HG03342 (cell line): Measurements from ENCODE around the gene NRXN3.

Experiments used
- ATAC-seq: cut with Tn5 transposase; IDR thresholded peaks from one replicate; pipeline ENCODE4 v1.9.1; 2021; ENCODE audit warnings: mild to moderate bottlenecking, moderate library complexity; ENCODE audit not compliant: unreplicated experiment

Gene NRXN3

DNA sequence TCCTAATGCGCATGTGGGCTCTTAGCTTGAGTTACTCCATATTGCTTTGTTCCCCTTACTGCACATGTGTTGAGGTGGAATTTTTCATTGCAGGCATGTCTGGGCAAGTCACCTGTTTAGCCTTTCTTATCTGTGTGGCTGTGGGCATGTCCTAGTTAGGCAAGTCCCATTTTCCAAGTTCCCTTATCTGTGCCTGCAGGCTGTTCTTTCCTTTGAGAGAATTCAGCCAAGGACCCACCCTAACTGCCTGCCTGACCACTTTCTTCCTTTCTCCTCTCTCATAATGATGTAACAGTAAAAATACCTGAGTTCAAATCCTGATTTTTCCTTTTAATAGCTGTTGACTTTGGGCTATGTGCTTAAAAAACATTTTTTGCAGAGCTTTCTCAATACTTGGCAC lies 870.6 kb downstream of the NRXN3 start:
- ATAC-seq: no peak

DNA sequence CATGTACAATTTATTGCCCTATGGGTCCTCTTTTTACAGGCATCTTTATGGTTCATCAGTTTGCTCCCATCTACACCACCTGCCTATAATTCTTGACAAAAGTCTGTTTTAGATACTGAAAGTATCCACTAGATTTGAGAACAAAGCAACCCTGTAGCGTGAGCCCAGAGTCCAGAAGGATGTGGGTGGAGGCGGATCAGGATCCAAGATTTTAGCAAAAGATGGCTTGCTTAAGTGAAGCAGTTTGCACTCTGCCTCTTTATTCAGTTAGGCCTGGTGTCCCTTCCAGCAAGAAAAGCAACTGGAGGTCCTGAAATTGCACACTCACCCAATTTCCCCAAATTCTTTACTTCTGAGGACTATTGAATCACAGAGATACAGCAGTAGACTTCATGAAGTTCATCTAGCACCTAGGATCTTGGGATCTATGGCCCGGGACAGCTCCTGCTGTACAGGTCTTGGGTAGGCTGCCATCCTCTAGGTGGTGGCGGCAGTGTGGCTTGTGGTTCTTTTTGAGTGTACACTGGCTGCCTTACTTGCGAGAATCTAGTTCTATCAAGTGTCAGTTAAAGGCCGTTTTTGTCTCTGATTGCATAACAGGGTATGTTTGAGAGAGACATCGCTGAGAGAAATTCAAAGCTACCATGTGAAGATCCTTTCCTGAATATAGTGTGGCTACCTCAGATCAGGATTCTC lies 873.2 kb downstream of the NRXN3 start:
- no peak for ATAC-seq

DNA sequence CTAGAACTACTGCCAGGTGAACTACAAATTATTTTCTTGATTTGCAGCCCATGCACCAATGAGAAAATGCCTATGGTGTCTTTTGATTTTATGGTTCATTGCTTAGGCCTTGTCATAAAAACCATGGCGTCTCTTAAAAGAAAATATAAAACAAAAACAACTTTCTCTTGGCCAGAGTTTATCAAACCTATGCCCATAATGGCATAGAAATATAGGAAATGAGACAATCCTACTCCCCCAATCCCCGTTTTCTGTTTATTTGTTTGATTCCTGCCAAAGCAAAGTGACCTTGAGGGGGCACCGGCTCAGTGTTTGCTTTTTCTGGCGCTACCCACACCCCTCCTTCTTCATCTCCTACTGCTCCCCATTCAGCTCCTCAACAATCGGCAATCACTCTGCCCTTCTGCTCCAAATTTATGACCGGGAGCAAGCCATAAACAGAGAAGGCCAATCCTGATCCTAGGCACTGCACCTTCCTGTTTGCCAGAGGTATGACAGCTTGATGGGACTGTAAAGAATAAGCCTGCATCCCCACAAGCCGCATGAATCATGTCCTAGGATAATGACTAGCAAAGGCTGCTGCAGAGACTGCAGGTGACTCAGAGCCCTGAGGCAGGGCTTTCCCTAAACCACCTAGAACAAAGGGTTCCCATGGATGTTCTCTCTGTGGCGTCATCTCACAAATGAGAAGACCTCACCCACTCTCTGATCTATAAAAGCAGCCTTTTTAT lies 874.9 kb downstream of the NRXN3 start:
- no peak for ATAC-seq

DNA sequence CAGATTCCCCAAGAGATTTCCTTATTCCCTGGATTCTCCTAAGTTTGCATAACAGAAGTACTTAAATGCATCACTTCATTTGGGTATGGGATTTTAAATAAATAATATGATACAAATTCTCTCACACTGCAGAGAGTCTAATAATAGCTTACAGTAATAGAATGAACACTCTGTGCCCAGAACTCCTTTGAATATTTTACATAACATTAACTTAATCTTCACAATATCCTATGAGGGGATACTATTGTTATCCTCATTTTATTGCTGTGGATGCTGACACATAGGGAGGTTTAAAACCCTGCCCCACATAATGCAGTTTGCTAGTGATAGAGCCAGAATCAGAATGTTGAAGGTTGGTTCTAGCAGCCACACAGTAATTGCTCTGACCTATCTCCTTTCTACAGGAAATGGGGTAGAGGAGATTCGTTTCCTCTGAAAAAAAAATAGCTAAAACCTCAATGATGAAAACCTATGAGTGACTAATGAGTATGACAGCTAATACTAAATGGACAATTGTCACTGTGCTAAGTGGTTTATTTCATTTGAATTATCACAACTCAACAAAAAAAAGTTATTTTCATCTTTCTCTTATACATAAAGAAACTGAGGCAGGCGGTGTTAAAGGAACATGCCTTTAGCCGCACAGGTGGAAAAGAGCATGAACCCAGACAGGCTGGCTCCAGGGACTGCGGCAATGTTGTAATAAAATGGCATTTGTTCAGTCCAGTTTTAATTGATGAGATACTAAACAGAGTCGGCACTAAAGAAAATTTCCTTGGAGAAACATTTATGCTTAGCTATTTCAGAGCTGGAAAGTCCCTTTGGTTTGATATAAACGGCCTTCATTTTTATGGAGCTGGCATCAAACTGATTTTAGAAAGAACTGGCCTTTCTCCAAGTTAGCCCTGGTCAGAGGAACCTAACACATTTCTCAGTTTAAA lies 880.9 kb downstream of the NRXN3 start:
- ATAC-seq: no peak

DNA sequence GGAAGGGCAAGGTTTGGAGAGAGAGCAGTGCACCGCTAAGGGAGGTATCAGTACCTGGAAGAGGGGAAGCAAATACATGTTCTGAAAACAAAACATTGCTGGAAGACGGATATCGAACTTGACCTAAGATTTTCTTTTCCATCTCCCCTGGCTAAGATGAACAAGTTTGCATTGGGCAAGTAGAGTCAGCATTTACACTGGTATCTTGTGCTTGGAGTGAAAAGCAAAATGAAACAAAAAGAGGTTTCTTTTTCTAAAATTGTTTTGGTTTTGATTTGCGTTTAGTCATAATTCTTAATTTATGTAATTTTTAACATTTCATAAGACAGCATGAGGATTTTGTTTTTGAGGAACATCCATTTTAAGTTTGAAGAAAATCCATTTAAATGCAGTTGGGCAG lies 881.6 kb downstream of the NRXN3 start:
- ATAC-seq: no peak

DNA sequence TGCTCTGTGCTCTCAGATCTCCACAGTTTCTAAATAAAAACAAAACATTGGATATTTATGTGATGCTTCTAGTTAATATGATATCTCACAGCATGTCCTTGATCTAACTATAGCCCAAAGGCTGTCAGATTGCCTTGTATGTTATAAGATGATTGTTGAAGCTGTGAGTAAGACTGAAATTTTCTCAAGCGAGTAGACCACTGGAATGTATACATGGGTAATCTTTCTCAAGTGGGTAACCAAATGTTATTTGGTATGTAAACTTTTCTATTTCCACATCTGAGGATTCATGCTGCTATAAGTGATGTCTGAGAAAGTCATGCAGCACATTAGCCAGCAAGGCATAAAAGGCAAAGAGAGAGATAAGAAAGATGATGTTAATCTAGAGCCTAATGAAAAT lies 886.7 kb downstream of the NRXN3 start:
- ATAC-seq: no peak

DNA sequence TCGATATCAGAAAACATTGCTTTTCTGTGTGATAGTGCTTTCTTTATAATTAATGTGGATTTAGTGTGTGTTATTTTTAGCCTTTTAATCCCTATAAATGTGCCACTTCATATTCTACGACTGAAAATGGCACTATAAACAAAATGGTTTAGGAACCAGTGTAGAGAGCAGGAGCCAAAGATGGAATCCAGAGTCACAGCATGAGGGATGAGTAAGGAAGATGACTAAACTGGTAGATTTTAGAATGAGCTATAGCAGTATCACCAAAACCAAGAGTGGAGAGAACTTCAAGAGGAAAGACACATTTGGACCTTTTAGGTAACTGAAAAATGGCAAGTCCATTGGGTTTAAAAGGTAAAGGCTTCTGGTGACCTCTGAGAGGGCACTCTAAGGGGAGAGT lies 887.2 kb downstream of the NRXN3 start:
- no peak for ATAC-seq

DNA sequence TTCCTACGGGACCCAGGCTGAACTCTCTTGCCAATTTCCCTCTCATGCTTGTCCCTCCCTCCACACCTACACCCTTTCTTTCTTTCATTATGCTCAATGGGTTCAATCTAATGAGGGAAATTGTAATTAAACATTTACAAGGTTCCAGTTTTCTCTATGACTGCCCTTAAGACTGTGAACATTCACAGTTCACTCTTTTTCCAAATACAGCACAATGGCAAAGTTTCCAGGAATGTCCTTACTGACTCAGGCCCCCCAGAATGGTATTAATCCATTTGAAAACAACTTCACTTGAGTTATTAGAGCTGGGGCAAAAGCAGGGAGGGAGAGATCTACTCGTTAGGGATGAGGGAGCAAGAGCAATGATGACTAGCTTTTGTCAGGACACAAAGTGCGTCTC lies 892.1 kb downstream of the NRXN3 start:
- ATAC-seq: no peak

DNA sequence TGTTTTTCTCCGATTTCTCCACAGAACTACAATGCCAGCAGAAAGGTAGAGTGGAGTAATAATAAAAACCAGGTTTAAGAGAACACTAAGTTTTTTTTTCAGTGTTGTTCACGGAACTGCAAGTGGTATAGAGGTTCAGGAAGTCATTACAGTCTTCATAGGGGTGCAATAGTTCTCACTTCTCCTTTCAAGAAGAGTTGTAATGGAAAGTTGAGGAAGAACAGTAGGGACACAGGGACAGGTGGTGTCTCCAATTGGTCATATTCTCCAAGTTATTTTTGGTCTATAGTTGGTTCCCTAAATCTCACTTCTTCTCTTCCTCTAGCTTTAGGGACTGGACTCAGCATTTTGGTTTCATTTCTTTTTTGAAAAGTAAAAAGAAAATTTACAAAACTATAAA lies 894.0 kb downstream of the NRXN3 start:
- ATAC-seq: peak; percentile 79

DNA sequence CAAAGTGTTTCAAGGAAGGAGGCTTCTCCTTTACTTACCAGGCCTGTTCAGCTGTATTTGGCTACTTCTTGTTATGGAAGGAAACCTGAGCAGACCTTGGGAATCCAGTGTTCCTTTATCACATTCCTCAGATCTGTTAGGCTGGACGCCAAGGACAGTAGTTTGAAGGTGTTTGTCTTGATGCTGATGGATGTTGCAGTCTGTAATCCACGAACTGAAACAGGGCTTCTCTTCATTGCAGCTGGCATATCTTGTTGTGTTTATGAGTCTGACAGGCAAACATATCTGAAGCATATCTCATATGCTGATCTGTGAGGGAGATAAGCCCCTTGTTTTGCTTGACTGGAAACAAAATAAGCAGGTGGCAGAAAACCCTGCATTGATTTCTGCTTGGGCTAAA lies 904.3 kb downstream of the NRXN3 start:
- no peak for ATAC-seq

DNA sequence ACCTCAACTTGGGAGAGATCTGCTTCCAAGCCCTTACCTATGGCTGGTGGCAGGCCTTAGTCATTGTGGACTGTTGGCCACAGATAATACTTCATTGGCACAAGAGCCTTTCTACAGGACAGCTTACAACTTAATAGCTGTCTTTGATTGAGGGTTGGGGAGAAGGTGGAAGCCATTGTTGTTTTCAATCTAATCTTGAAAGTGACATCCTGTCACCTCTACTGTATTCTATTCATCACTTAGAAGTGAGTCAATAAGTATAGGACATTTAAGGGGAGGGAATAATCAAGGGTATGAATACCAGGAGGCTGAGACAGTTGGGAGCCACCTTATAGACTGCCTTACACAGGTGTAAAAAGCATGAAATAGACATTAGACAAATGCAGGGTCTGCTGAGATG lies 906.3 kb downstream of the NRXN3 start:
- ATAC-seq: no peak

DNA sequence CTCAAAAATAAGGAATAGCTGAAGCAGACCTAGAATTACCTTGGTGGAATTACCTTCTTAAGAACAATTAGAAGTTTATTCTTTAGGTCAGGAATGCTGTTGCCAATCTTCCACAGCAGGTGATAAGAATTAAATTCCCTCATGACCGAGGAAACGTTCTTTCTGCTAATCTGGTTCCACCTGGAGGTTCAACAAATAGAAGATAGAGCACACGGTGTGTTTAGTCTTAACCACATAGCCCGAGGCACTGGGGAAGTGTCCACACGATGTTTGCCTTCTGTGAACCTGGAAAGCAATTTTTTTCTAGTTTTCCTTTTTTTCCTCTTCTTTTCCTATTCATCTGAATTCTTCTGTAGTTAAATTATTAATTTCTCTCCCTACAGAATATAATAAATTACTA lies 906.9 kb downstream of the NRXN3 start:
- ATAC-seq: no peak

DNA sequence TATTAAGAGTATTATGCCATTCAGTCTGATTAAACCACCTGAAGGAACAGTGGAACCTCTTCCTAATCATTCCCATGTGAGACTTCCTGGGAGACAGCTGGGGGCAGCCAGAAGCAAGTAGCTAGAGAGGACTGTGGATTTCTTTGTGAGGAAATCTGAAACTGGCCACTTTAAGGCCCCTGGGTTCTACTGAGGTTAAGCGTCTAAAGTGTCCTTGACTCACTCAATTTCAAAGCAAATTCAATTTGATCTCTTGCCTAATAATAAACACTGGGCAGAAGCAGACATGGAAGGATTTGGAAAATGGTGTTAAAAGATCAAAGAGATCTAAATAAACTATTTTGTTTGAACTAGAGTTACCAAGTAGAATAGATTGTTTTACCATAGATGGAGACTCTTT lies 909.9 kb downstream of the NRXN3 start:
- ATAC-seq: no peak

DNA sequence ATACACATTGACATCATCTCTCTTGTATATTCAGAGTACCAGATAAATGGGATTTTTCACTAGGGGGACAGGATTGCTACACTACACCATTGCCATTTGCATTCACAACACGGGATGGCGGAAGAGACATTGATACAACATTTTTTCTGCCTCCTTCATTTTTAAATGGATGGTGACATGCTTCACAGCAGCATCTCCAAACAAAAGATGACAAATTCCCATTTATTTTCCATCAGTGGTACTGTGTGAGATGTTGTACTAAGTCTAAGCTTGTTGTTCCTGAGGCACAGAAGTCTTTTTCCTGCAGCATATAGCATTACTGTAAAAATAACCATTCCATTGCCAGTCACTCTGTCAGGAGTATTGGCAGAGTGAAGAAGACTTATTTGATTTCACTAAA lies 912.7 kb downstream of the NRXN3 start:
- ATAC-seq: no peak

DNA sequence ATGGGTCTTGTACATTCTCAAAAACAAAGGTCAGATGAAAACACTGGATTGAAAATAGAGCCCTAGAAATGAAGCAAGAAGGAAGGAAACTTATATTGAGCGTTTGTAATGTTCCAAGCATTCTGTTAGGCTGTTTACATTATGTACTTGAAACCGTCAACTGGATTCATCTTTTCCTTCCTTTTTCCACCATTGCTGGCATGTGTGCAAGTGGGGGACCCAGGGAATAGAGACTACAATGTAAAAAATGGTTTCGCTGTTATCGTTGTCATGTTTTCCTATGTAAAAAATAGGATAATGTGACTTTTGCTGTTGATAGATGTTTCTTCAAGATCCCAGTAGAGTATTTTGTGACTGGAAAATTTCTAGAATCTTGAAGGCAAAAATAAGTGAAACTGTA lies 913.2 kb downstream of the NRXN3 start:
- no peak for ATAC-seq

DNA sequence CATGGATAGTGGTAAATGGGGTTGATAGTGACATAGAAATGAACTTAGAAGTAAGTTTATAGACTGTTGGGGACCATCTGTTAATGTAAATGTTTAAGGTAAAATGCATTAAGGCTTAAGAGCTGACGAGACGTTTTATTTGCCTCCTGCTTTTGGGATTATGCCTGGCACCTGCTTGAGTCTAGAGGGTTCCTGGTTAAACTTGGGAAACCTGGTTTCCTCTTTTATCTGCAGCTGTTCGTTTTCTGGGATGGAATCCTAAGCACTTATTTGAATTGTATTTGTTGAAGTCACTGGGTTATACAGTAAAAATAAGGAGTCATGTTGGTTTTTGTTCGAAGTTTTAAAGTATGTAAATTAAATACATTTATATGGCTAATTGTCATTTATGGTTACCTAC lies 914.7 kb downstream of the NRXN3 start:
- ATAC-seq: no peak

DNA sequence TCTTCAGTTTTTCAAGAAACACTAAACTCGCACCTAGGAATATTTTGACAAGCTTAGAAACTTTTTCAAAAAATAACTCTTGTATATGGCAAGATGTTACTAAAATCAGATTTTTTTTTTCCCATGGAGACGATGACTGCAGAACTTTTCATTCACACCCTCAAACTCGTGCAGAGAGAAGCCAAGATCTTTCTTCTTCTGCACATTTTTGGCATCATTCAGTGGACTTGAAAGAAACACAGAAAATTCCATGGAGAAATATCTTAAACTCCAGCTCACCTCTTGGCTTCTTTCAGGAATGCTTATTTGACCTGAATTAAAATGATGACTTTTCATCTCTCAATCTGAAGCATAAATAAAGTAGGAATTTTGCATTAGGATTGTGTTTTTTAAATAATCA lies 919.4 kb downstream of the NRXN3 start:
- ATAC-seq: no peak

DNA sequence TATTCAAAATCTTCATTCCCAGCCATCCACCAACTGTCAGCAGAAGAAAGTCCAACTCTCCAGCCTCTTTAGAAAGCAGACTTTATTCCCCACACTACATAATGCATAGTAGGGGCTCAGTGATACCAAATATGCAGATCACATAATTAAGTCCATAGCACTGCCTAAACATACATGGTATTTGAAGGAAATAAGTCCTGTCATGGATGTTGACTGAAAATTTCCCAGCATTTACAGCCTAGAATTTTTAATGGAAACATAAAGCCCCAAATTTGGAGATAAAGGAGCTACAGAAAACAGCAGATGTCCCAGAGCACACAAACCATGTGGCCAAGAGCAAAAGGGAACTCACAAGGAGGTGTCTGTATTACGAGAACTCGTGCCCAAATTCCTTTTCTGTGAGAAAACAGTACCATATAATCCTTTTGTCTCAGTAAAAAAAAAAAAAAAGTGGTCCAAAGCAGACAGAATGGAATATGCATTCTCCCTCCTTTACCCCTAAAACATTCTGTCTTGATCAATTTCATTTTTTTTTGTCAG lies 920.5 kb downstream of the NRXN3 start:
- no peak for ATAC-seq

DNA sequence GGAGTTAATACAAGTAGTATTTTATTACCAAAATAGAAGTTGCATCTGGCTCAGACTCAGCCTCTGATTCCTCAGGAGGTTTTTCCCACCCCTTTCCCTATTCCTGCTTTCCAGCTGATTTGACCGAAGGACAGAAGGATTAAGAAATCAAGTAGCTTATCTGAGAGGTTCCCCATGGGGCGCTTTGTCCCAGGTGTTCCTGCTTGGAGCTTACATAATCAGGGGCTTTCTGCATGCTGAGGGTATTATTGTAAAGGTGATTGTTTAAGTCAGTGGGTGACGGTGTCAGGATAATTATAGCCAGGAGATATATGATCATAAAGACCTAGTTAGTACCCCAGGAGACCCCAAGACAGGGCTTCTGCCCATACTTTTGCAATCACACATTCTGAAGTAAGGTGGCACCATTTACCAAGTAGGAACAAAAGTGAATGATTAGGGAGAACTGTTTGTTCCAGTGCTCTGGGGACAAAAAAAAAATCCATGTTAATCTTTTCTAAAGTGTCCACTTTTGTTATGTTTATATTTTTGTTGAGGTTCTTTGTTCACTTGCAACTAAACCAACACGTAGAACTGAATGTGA lies 921.3 kb downstream of the NRXN3 start:
- no peak for ATAC-seq

DNA sequence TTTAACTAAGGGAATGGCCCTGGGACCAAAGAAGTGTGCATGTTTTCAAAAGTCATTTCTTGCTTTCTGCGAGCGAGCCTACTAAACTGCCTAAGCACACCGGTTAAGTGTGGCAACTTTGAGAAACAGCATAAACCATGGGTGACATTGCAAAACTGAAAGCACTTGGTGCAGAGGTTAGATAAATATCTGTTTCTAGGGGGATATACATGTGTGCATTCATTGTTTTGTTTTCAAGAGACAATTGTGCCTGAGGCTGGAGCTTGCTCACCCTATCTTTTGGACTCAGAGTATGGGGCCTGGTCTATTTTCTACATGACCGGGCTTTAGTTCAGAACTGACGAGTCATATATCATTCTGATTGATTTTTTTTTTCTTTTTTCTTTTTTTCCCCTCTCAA lies 923.4 kb downstream of the NRXN3 start:
- no peak for ATAC-seq

DNA sequence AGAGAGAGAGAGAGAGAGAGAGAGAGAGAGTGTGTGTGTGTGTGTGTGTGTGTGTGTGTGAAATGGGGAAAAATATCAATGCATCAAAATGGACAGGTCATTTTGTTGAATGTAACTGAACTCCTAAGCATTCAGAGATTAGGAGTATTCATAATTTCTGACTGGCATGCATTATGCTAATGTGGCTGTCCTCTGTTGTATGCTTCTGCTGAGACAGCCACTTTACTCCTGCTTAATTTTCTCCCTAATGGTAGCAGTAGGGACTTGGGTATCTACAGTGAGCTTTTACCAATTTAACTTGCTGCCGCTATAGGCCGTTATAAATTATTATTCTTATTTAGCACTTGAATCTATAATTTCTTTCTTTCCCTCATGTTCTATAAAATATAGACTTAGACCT lies 924.8 kb downstream of the NRXN3 start:
- ATAC-seq: no peak
